ENCODE results near the gene AGFG2. TPM values are rescaled to one million over a fixed set of nuclear protein-coding genes. Genes with fewer than 3 reads are reported as not detected.

Gene AGFG2
- total and polyA plus RNA-seq, 7 donors, result 17.5 to 33.0 (median 28.8) TPM

- 61 to 82% methylated on average over 5 of the region's 5 CpGs for WGBS, 2 donors
Observed at GRCh38 chr7:100555701-100556100, 16.7 kb downstream of the AGFG2 start.

GRCh38 chr7:100556541-100556940, 17.5 kb downstream of the AGFG2 start:
- Histone ChIP-seq H3K4me1 (peaks cover 0 to 5% (median 0%) of the 10 kb centered on the region in 4 donors), H3K27me3 (no peaks in the 10 kb centered on the region), H3K9me3 (no peaks in the 10 kb centered on the region), H3K27ac (no peak overlapping the region), H3K36me3 (peaks cover 12 to 58% (median 25%) of the 10 kb centered on the region in 4 donors), H3K4me3 (no peak overlapping the region)
- TF ChIP-seq POLR2AphosphoS5 (IDR thresholded peaks at IDR 0.05) (no peak), POLR2A (IDR thresholded peaks at IDR 0.05) (no peak), EP300 (IDR thresholded peaks at IDR 0.05) (no peak), CTCF (IDR thresholded peaks at IDR 0.05) (no peak)
- no peak for DNase-seq
- intact Hi-C loops (cut with DNase I), result no loop called here
- 64 to 81% methylated on average over 4 of the region's 4 CpGs for WGBS, 2 donors

More at GRCh38 chr7:100555701-100556100, 16.7 kb downstream of the AGFG2 start:
- H3K36me3 ChIP-seq, result peaks cover 15 to 64% (median 28%) of the 10 kb centered on the region in 4 donors
- peaks cover 0 to 5% (median 0%) of the 10 kb centered on the region in 4 donors for H3K4me1 ChIP-seq
- no peak overlapping the region for H3K27ac ChIP-seq
- DNase-seq, result no peak
- H3K27me3 ChIP-seq, result no peaks in the 10 kb centered on the region
- TF ChIP-seq POLR2AphosphoS5 (IDR thresholded peaks at IDR 0.05), result no peak
- TF ChIP-seq EP300 (IDR thresholded peaks at IDR 0.05), result no peak
- no peak for TF ChIP-seq POLR2A (IDR thresholded peaks at IDR 0.05)
- no peak for TF ChIP-seq CTCF (IDR thresholded peaks at IDR 0.05)
- intact Hi-C loops (cut with DNase I), result no loop called here
- H3K9me3 ChIP-seq, result no peaks in the 10 kb centered on the region
- no peak overlapping the region for H3K4me3 ChIP-seq

- WGBS, 2 donors, result 48 to 72% methylated on average over 4 of the region's 4 CpGs
Observed at GRCh38 chr7:100559127-100559526, 20.1 kb downstream of the AGFG2 start.

GRCh38 chr7:100561491-100562194, 22.6 kb downstream of the AGFG2 start:
- no peak for DNase-seq
- Histone ChIP-seq H3K27ac (no peak overlapping the region), H3K9me3 (no peaks in the 10 kb centered on the region), H3K4me1 (peaks cover 0 to 5% (median 0%) of the 10 kb centered on the region in 4 donors), H3K4me3 (no peak overlapping the region), H3K27me3 (no peaks in the 10 kb centered on the region), H3K36me3 (peaks cover 0 to 25% (median 8%) of the 10 kb centered on the region in 4 donors)
- WGBS, 2 donors, result 97 to 98% methylated on average over 12 of the region's 12 CpGs
- TF ChIP-seq CTCF (IDR thresholded peaks at IDR 0.05) (no peak), EP300 (IDR thresholded peaks at IDR 0.05) (no peak), POLR2A (IDR thresholded peaks at IDR 0.05) (no peak), POLR2AphosphoS5 (IDR thresholded peaks at IDR 0.05) (no peak)
- intact Hi-C loops (cut with DNase I), result loop anchor here (5.0 kb wide), 1 partner anchor 131 kb away; the partner anchor contains the start of gene GIGYF1

More at GRCh38 chr7:100559127-100559526, 20.1 kb downstream of the AGFG2 start:
- Histone ChIP-seq H3K9me3 (no peaks in the 10 kb centered on the region), H3K36me3 (peaks cover 12 to 50% (median 19%) of the 10 kb centered on the region in 4 donors), H3K4me3 (no peak overlapping the region), H3K27me3 (no peaks in the 10 kb centered on the region), H3K4me1 (peaks cover 0 to 5% (median 0%) of the 10 kb centered on the region in 4 donors), H3K27ac (no peak overlapping the region)
- intact Hi-C loops (cut with DNase I), result loop anchor here (2.0 kb wide), 2 partner anchors 76 to 90 kb away; partner anchors contain the start of gene NYAP1
- TF ChIP-seq POLR2A (IDR thresholded peaks at IDR 0.05) (no peak), EP300 (IDR thresholded peaks at IDR 0.05) (no peak), CTCF (IDR thresholded peaks at IDR 0.05) (no peak), POLR2AphosphoS5 (IDR thresholded peaks at IDR 0.05) (no peak)
- DNase-seq, result no peak
